Liver (tissue), 9 donors: ENCODE data around the gene NKD2. TPM values are rescaled to one million over a fixed set of nuclear protein-coding genes. Genes with fewer than 3 reads are reported as not detected.

ENCODE experiments used
- DNase-seq: peaks from one replicate; pipeline ENCODE4 v3.0.0-alpha.2; 2017; ENCODE audit warnings: low spot score
- H3K27ac ChIP-seq, 2 donors: one replicate each; pipeline ENCODE4 v1.7.0; 2013; ENCODE audit warnings: inconsistent platforms in 2 of 2, low read length in 2 of 2, control low read depth in 1 of 2, low read depth in 1 of 2, mild to moderate bottlenecking in 1 of 2
- H3K27me3 ChIP-seq, 4 donors: one replicate each; pipeline versions ENCODE4 v1.6.1 to v1.7.0; 2013; ENCODE audit warnings: low read length in 3 of 4, inconsistent platforms in 1 of 4, mild to moderate bottlenecking in 1 of 4, moderate library complexity in 1 of 4; ENCODE audit not compliant: control insufficient read depth in 4 of 4, insufficient read depth in 4 of 4
- H3K36me3 ChIP-seq, 4 donors: one replicate each; pipeline versions ENCODE4 v1.6.1 to v1.7.0; 2013; ENCODE audit warnings: low read length in 3 of 4, mild to moderate bottlenecking in 3 of 4, low read depth in 1 of 4, moderate library complexity in 1 of 4; ENCODE audit not compliant: control insufficient read depth in 4 of 4, insufficient read depth in 3 of 4
- H3K4me1 ChIP-seq, 4 donors: one replicate each; pipeline versions ENCODE4 v1.6.1 to v1.7.0; 2013; ENCODE audit warnings: low read length in 3 of 4, mild to moderate bottlenecking in 3 of 4, moderate library complexity in 1 of 4; ENCODE audit not compliant: control insufficient read depth in 4 of 4, insufficient read depth in 4 of 4
- H3K4me3 ChIP-seq, 3 donors: one replicate each; pipeline versions ENCODE4 v1.6.1 to v1.7.0; 2013; ENCODE audit warnings: low read length in 3 of 3, control low read depth in 1 of 3, low read depth in 1 of 3, mild to moderate bottlenecking in 1 of 3
- H3K9ac ChIP-seq, 2 donors: one replicate each; pipeline ENCODE4 v1.7.0; 2013; ENCODE audit warnings: low read length in 2 of 2, mild to moderate bottlenecking in 2 of 2, moderate library complexity in 2 of 2, control low read depth in 1 of 2, low read depth in 1 of 2
- H3K9me3 ChIP-seq, 4 donors: one replicate each; pipeline versions ENCODE4 v1.6.1 to v1.7.0; 2013; ENCODE audit warnings: low read length in 3 of 4; ENCODE audit not compliant: control insufficient read depth in 4 of 4
- ATF3 ChIP-seq: IDR thresholded peaks from 2 replicates; pipeline ENCODE4 v1.6.1; 2016; ENCODE audit warnings: antibody characterized with exemption
- EGR1 ChIP-seq, 2 donors: IDR thresholded peaks; 2 replicates each; pipeline ENCODE4 v1.6.1; 2016 to 2018; ENCODE audit warnings: antibody characterized with exemption in 2 of 2, low read depth in 2 of 2
- FOXA1 ChIP-seq: IDR thresholded peaks from 2 replicates; pipeline ENCODE4 v1.6.1; 2016; ENCODE audit warnings: antibody characterized with exemption
- FOXA2 ChIP-seq: IDR thresholded peaks from 2 replicates; pipeline ENCODE4 v1.6.1; 2016; ENCODE audit warnings: antibody characterized with exemption
- GABPA ChIP-seq, 2 donors: IDR thresholded peaks in 1 of 2; conservative IDR thresholded peaks in 1 of 2; 2 replicates each; pipeline ENCODE4 v1.6.1; 2016; ENCODE audit warnings: antibody characterized with exemption in 2 of 2, mild to moderate bottlenecking in 1 of 2, moderate library complexity in 1 of 2
- HNF4A ChIP-seq, 2 donors: conservative IDR thresholded peaks; 2 replicates each; pipeline ENCODE4 v1.6.1; 2016; ENCODE audit warnings: antibody characterized with exemption in 2 of 2, mild to moderate bottlenecking in 2 of 2
- HNF4G ChIP-seq: IDR thresholded peaks from 2 replicates; pipeline ENCODE4 v1.6.1; 2016; ENCODE audit warnings: antibody characterized with exemption
- JUND ChIP-seq, 2 donors: IDR thresholded peaks; 2 replicates each; pipeline ENCODE4 v1.6.1; 2016; ENCODE audit warnings: antibody characterized with exemption in 2 of 2
- NR2F2 ChIP-seq: IDR thresholded peaks from 2 replicates; pipeline ENCODE4 v1.6.1; 2016; ENCODE audit warnings: antibody characterized with exemption
- RAD21 ChIP-seq, 2 donors: IDR thresholded peaks; 2 replicates each; pipeline ENCODE4 v1.6.1; 2016; ENCODE audit warnings: antibody characterized with exemption in 2 of 2, mild to moderate bottlenecking in 2 of 2
- RXRA ChIP-seq, 2 donors: IDR thresholded peaks; 2 replicates each; pipeline ENCODE4 v1.6.1; 2017 to 2018; ENCODE audit warnings: antibody characterized with exemption in 2 of 2, mild to moderate bottlenecking in 1 of 2
- SP1 ChIP-seq: IDR thresholded peaks from 2 replicates; pipeline ENCODE4 v1.6.1; 2018; ENCODE audit warnings: antibody characterized with exemption, mild to moderate bottlenecking
- TAF1 ChIP-seq: conservative IDR thresholded peaks from 2 replicates; pipeline ENCODE4 v1.6.1; 2016; ENCODE audit warnings: antibody characterized with exemption, mild to moderate bottlenecking
- YY1 ChIP-seq: IDR thresholded peaks from 2 replicates; pipeline ENCODE4 v1.6.1; 2016; ENCODE audit warnings: antibody characterized with exemption, mild to moderate bottlenecking
- ZBTB33 ChIP-seq: IDR thresholded peaks from 2 replicates; pipeline ENCODE4 v1.6.1; 2016; ENCODE audit warnings: antibody characterized with exemption
- WGBS: extraction: QIAGEN DNeasy Blood & Tissue Kit; methylation state at CpG from one replicate; pipeline ENCODE4 v1.1.7; 2013; 5-methylcytosine and 5-hydroxymethylcytosine counted together
- polyA plus RNA-seq, 2 donors: library from polyadenylated mRNA; stranded (reverse) in 1 of 2; unstranded in 1 of 2; fragments of 200-250 nt in 1 of 2; fragments of >200 nt in 1 of 2; fragmentation: Nextera tagmentation in 1 of 2; extraction: Ambion mirVana in 1 of 2; gene quantifications; one replicate each; pipeline versions ENCODE4 v1.2.1 to v1.2.3, GENCODE V29; 2013 to 2015
- total RNA-seq, 2 donors: library from RNA; depleted of rRNA; stranded (reverse); fragments of >200 nt; gene quantifications; one replicate each; pipeline ENCODE4 v1.2.3, GENCODE V29; 2014
- TF ChIP-seq, protein P1 (sequence below): fragments of 150-350 bp; IDR thresholded peaks from 2 replicates; pipeline ENCODE4 v1.5.1; 2017; ENCODE audit warnings: improper control_type of control experiment, low read depth, low read length; ENCODE audit not compliant: missing input control
- TF ChIP-seq, protein P2 (sequence below): IDR thresholded peaks from 2 replicates; pipeline ENCODE4 v1.6.1; 2016; ENCODE audit warnings: antibody characterized with exemption, mild to moderate bottlenecking
- donor health status: healthy.
- donor health status: healthy.
- donor health status: healthy.
- donor health status: healthy.
- donor health status: healthy.

Gene NKD2
- total and polyA plus RNA-seq, 4 donors: 0.09 to 1.3 (median 0.42) TPM

GRCh38 chr5:1075931-1076330, 67.3 kb downstream of the NKD2 start:
- Histone ChIP-seq H3K27me3 (no peaks in the 10 kb centered on the region), H3K4me3 (no peak overlapping the region), H3K4me1 (no peaks in the 10 kb centered on the region), H3K9ac (no peak overlapping the region), H3K36me3 (peaks cover 39 to 71% (median 40%) of the 10 kb centered on the region in 4 donors), H3K27ac (no peak overlapping the region), H3K9me3 (no peaks in the 10 kb centered on the region)
- 95% methylated on average over 17 of the region's 17 CpGs for WGBS
- TF ChIP-seq HNF4A (conservative IDR thresholded peaks at IDR 0.05) (no peak), RXRA (IDR thresholded peaks at IDR 0.05) (no peak), EGR1 (IDR thresholded peaks at IDR 0.05; ENCODE audit: low read depth in 2 of 2) (no peak), HNF4G (no peak), SP1 (no peak), GABPA (IDR thresholded peaks at IDR 0.05 in 1 of 2, conservative IDR thresholded peaks at IDR 0.05 in 1 of 2) (no peak), TAF1 (no peak), RAD21 (IDR thresholded peaks at IDR 0.05) (no peak), ATF3 (no peak), FOXA1 (no peak), ZBTB33 (no peak), NR2F2 (no peak), FOXA2 (no peak)
- TF ChIP-seq, protein P1, sequence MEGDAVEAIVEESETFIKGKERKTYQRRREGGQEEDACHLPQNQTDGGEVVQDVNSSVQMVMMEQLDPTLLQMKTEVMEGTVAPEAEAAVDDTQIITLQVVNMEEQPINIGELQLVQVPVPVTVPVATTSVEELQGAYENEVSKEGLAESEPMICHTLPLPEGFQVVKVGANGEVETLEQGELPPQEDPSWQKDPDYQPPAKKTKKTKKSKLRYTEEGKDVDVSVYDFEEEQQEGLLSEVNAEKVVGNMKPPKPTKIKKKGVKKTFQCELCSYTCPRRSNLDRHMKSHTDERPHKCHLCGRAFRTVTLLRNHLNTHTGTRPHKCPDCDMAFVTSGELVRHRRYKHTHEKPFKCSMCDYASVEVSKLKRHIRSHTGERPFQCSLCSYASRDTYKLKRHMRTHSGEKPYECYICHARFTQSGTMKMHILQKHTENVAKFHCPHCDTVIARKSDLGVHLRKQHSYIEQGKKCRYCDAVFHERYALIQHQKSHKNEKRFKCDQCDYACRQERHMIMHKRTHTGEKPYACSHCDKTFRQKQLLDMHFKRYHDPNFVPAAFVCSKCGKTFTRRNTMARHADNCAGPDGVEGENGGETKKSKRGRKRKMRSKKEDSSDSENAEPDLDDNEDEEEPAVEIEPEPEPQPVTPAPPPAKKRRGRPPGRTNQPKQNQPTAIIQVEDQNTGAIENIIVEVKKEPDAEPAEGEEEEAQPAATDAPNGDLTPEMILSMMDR: no peak
- TF ChIP-seq, protein P2, sequence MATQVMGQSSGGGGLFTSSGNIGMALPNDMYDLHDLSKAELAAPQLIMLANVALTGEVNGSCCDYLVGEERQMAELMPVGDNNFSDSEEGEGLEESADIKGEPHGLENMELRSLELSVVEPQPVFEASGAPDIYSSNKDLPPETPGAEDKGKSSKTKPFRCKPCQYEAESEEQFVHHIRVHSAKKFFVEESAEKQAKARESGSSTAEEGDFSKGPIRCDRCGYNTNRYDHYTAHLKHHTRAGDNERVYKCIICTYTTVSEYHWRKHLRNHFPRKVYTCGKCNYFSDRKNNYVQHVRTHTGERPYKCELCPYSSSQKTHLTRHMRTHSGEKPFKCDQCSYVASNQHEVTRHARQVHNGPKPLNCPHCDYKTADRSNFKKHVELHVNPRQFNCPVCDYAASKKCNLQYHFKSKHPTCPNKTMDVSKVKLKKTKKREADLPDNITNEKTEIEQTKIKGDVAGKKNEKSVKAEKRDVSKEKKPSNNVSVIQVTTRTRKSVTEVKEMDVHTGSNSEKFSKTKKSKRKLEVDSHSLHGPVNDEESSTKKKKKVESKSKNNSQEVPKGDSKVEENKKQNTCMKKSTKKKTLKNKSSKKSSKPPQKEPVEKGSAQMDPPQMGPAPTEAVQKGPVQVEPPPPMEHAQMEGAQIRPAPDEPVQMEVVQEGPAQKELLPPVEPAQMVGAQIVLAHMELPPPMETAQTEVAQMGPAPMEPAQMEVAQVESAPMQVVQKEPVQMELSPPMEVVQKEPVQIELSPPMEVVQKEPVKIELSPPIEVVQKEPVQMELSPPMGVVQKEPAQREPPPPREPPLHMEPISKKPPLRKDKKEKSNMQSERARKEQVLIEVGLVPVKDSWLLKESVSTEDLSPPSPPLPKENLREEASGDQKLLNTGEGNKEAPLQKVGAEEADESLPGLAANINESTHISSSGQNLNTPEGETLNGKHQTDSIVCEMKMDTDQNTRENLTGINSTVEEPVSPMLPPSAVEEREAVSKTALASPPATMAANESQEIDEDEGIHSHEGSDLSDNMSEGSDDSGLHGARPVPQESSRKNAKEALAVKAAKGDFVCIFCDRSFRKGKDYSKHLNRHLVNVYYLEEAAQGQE: no peak
- no peak for DNase-seq

DNA sequence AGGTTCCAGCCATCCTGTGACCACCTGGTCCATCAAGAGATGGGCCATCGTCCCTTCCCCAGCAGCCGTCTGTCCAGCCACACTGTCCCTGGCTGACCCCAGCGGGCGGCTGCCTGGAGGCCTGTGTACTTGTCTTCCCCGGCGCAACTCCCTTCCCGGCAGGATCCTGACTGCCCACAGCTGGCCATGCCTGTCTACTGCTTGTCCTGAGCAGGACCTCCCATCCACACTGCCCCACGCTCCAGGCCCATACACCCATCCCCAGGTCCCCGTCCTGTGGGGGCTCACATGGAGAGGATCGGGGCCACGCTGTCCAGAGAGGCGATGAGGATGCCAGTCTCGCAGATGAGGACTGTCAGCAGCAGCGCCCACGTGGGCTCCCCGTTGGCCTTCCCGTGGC, 67.8 kb downstream of the NKD2 start:
- no peaks in the 10 kb centered on the region for H3K4me1 ChIP-seq
- no peaks in the 10 kb centered on the region for H3K27me3 ChIP-seq
- no peaks in the 10 kb centered on the region for H3K9me3 ChIP-seq
- DNase-seq: no peak
- no peak for TF ChIP-seq JUND (IDR thresholded peaks at IDR 0.05)
- TF ChIP-seq YY1: no peak
- no peak for TF ChIP-seq ATF3
- TF ChIP-seq RXRA (IDR thresholded peaks at IDR 0.05): no peak
- TF ChIP-seq HNF4G: no peak
- no peak for TF ChIP-seq HNF4A (conservative IDR thresholded peaks at IDR 0.05)
- TF ChIP-seq SP1: no peak
- no peak for TF ChIP-seq TAF1
- TF ChIP-seq, protein P1: no peak
- no peak for TF ChIP-seq ZBTB33
- TF ChIP-seq EGR1 (IDR thresholded peaks at IDR 0.05; ENCODE audit: low read depth in 2 of 2): no peak
- no peak overlapping the region for H3K4me3 ChIP-seq
- peaks cover 41 to 75% (median 44%) of the 10 kb centered on the region in 4 donors for H3K36me3 ChIP-seq
- no peak overlapping the region for H3K9ac ChIP-seq
- no peak overlapping the region for H3K27ac ChIP-seq
- WGBS: 90% methylated on average over 17 of the region's 17 CpGs
